Upper lobe of left lung (tissue), 6 donors: Measurements from ENCODE around the gene EYA2. TPM values are rescaled to one million over a fixed set of nuclear protein-coding genes. Genes with fewer than 3 reads are reported as not detected.

Experiments used
- ATAC-seq, 2 donors: fragments of 200-7000 bp; cut with Tn5 transposase; one replicate each; pipeline ENCODE4 v1.9.1; 2022; ENCODE audit warnings: mild to moderate bottlenecking in 2 of 2, moderate library complexity in 2 of 2; ENCODE audit not compliant: low FRiP score in 2 of 2
- DNase-seq, 2 donors: peaks; one replicate each; pipeline ENCODE4 v3.0.0-alpha.2; 2019 to 2020
- H3K27ac ChIP-seq, 4 donors: fragments of 200-600 bp; sonication (generic); one replicate each; pipeline ENCODE4 v1.5.1; 2016 to 2019
- H3K27me3 ChIP-seq, 4 donors: fragments of 200-600 bp; sonication (generic); one replicate each; pipeline ENCODE4 v1.5.1; 2017 to 2019
- H3K36me3 ChIP-seq, 4 donors: fragments of 200-600 bp; sonication (generic); one replicate each; pipeline ENCODE4 v1.5.1; 2016 to 2019
- H3K4me1 ChIP-seq, 4 donors: fragments of 200-600 bp; sonication (generic); one replicate each; pipeline ENCODE4 v1.5.1; 2018 to 2019
- H3K4me3 ChIP-seq, 4 donors: fragments of 200-600 bp; sonication (generic); one replicate each; pipeline ENCODE4 v1.5.1; 2017 to 2019; ENCODE audit warnings: mild to moderate bottlenecking in 2 of 4, moderate library complexity in 1 of 4
- H3K9me3 ChIP-seq, 4 donors: fragments of 200-600 bp; sonication (generic); one replicate each; pipeline ENCODE4 v1.5.1; 2018 to 2019
- EP300 ChIP-seq, 4 donors: sonication (generic); formaldehyde crosslinking; IDR thresholded peaks; one replicate each; pipeline ENCODE4 v1.5.1; 2017; ENCODE audit warnings: antibody characterized with exemption in 4 of 4, control low read depth in 2 of 4
- POLR2A ChIP-seq, 4 donors: fragments of 450-650 bp; IDR thresholded peaks; one replicate each; pipeline ENCODE4 v1.5.1; 2016 to 2017; ENCODE audit warnings: antibody characterized with exemption in 4 of 4, mild to moderate bottlenecking in 2 of 4
- POLR2AphosphoS5 ChIP-seq, 2 donors: sonication (generic); formaldehyde crosslinking; IDR thresholded peaks; one replicate each; pipeline ENCODE4 v1.5.1; 2017; ENCODE audit warnings: antibody characterized with exemption in 2 of 2
- WGBS, 2 donors: methylation state at CpG; one replicate each; pipeline ENCODE4 v1.1.5; 2017 to 2018; 5-methylcytosine and 5-hydroxymethylcytosine counted together
- total RNA-seq, 6 donors: library from RNA; depleted of rRNA in 4 of 6; stranded (reverse); fragments of >200 nt in 4 of 6; gene quantifications; one replicate each; pipeline versions ENCODE4 v1.1.0 to v1.2.1, GENCODE V29; 2016 to 2021
- TF ChIP-seq, protein P1 (sequence below), 6 experiments: fragments of 450-650 bp in 4 of 6; fragments of 200-600 bp in 2 of 6; sonication (generic) in 2 of 6; IDR thresholded peaks; one replicate each; pipeline ENCODE4 v1.5.1; 2016 to 2019; ENCODE audit warnings: antibody characterized with exemption in 6 of 6
- donor health status: DM: no; HTN: no; CAD: no; lungs with moderate emphysema.
- donor health status: DM: no; HTN: yes; CAD: no; lungs with severe emphysema.

Gene EYA2
- total RNA-seq, 6 donors from 2014 or later, result 0.66 to 9.4 (median 3.0) TPM

DNA sequence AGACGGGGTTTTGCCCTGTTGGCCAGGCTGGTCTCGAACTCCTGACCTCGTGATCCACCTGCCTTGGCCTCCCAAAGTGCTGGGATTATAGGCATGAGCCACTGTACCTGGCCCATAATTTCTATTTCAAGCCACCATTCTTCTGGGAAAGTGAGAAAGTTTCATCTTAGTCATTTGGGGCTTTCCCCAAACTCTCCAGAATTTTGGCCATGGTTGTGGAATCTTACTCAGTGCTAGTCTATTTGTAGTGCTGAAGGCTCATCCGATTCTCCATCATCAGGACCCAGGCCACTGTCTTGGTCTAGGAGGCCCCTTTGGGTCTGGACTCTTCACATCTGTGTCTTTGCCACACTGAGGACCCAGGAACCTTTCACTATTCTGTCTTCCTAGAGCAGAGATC lies 164.9 kb downstream of the EYA2 start:
- DNase-seq, result no peak
- H3K9me3 ChIP-seq, result no peaks in the 10 kb centered on the region
- 93 to 100% methylated on average over 4 of the region's 4 CpGs for WGBS, 2 donors

DNA sequence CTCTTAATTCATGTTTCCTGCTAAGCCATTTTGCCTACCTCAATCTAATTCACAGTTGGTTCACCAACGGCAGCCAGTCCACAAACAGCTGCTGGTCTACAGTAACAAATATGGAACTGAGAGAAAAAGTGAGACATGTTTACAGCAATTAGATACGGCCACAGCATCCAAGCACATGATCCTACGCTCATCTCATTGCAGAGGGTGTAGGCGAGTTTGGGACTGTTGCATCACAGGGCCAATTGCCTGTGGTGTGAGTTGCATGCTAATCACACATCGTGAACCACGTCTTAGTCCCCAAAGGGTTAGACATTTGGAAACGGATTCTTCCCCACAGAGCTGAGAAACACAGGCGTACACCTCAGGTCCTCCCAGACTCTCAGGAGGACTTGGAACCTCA lies 166.9 kb downstream of the EYA2 start:
- DNase-seq (no peak), ATAC-seq (no peak)
- Histone ChIP-seq H3K4me3 (no peak overlapping the region), H3K27me3 (no peaks in the 10 kb centered on the region), H3K36me3 (no peaks in the 10 kb centered on the region), H3K4me1 (no peaks in the 10 kb centered on the region), H3K9me3 (peaks cover 0 to under 1% (median 0%) of the 10 kb centered on the region in 4 donors), H3K27ac (no peak overlapping the region)
- TF ChIP-seq POLR2AphosphoS5 (IDR thresholded peaks at IDR 0.05), result no peak
- TF ChIP-seq, protein P1, sequence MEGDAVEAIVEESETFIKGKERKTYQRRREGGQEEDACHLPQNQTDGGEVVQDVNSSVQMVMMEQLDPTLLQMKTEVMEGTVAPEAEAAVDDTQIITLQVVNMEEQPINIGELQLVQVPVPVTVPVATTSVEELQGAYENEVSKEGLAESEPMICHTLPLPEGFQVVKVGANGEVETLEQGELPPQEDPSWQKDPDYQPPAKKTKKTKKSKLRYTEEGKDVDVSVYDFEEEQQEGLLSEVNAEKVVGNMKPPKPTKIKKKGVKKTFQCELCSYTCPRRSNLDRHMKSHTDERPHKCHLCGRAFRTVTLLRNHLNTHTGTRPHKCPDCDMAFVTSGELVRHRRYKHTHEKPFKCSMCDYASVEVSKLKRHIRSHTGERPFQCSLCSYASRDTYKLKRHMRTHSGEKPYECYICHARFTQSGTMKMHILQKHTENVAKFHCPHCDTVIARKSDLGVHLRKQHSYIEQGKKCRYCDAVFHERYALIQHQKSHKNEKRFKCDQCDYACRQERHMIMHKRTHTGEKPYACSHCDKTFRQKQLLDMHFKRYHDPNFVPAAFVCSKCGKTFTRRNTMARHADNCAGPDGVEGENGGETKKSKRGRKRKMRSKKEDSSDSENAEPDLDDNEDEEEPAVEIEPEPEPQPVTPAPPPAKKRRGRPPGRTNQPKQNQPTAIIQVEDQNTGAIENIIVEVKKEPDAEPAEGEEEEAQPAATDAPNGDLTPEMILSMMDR (IDR thresholded peaks at IDR 0.05), result no peak
- no peak for TF ChIP-seq EP300 (IDR thresholded peaks at IDR 0.05)
- no peak for TF ChIP-seq POLR2A (IDR thresholded peaks at IDR 0.05)
- WGBS, 2 donors, result 82 to 94% methylated on average over 8 of the region's 8 CpGs

More for the DNA sequence above, 164.9 kb downstream of the EYA2 start:
- no peaks in the 10 kb centered on the region for H3K27me3 ChIP-seq
- H3K4me3 ChIP-seq, result no peak overlapping the region
- no peak overlapping the region for H3K27ac ChIP-seq
- H3K36me3 ChIP-seq, result no peaks in the 10 kb centered on the region
- TF ChIP-seq POLR2AphosphoS5 (IDR thresholded peaks at IDR 0.05), result no peak
- no peak for TF ChIP-seq POLR2A (IDR thresholded peaks at IDR 0.05)
- TF ChIP-seq EP300 (IDR thresholded peaks at IDR 0.05), result no peak
- TF ChIP-seq, protein P1 (IDR thresholded peaks at IDR 0.05), result no peak
- ATAC-seq, result no peak
- H3K4me1 ChIP-seq, result no peaks in the 10 kb centered on the region

DNA sequence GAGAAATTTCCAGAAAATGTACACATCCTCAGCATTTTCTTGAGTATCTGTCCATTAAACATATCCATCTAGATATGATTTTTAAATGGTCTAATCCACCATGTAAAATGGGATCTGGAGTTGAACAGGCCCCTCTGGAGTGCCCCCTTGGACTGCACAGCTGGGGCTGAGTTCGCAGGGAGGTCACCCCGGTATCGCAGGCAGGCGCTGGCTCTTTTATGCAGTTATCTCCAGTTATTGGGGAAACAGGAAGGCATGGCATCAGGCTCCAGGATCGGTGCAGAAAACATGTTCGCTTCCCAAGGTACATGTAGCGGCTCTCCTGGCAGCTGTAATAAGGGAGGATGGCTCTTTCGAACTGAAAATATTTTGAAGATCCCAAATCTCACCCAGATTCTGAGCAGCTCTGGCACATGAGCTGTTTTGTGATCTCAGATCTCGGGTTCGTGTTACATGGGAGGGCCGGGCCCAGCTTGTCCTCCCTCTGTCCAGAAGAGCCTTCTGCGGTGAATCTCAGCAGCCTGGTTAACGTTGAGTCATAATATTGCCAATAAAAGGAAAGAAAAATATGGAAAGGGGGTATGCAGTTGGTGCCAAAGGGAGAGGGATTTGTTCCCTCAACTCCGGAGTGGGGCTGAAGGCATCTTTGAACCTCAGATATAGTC lies 167.7 kb downstream of the EYA2 start:
- TF ChIP-seq, protein P1 (IDR thresholded peaks at IDR 0.05), result no peak
- TF ChIP-seq POLR2A (IDR thresholded peaks at IDR 0.05) (no peak), EP300 (IDR thresholded peaks at IDR 0.05) (no peak), POLR2AphosphoS5 (IDR thresholded peaks at IDR 0.05) (no peak)

DNA sequence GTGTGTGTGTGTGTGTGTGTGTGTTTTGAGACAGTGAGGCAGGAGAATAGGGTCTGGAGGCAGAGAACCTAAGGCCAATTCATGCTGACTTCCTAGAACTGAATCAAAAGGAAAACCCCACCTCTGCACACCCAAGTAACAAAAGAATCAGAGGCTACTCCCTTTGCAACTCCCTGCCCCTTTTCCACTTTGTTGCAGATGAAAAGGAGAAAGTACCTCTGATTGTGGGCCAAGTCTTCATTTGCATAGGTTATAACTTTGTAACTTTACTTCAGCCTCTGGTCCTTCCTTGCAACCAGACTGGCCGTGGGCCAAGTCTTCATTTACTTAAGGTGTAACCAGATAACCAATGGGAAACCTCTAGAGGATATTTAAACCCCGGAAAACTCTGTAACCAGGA lies 168.8 kb downstream of the EYA2 start:
- no peaks in the 10 kb centered on the region for H3K36me3 ChIP-seq
- H3K9me3 ChIP-seq, result peaks cover 5 to 17% (median 10%) of the 10 kb centered on the region in 4 donors
- DNase-seq, result no peak
- no peaks in the 10 kb centered on the region for H3K27me3 ChIP-seq
- no peak for ATAC-seq
- no peak overlapping the region for H3K27ac ChIP-seq
- TF ChIP-seq POLR2AphosphoS5 (IDR thresholded peaks at IDR 0.05) (no peak), EP300 (IDR thresholded peaks at IDR 0.05) (no peak), POLR2A (IDR thresholded peaks at IDR 0.05) (no peak)
- TF ChIP-seq, protein P1 (IDR thresholded peaks at IDR 0.05), result no peak
- 46 to 60% methylated on average over 2 of the region's 2 CpGs for WGBS, 2 donors
- H3K4me3 ChIP-seq, result no peak overlapping the region
- no peaks in the 10 kb centered on the region for H3K4me1 ChIP-seq

More for the DNA sequence above, 167.7 kb downstream of the EYA2 start:
- 75 to 86% methylated on average over 14 of the region's 14 CpGs for WGBS, 2 donors
- Histone ChIP-seq H3K4me1 (no peaks in the 10 kb centered on the region), H3K36me3 (no peaks in the 10 kb centered on the region), H3K27me3 (no peaks in the 10 kb centered on the region), H3K9me3 (peaks cover 0 to 7% (median 3%) of the 10 kb centered on the region in 4 donors), H3K4me3 (no peak overlapping the region), H3K27ac (no peak overlapping the region)
- ATAC-seq (no peak), DNase-seq (no peak)

DNA sequence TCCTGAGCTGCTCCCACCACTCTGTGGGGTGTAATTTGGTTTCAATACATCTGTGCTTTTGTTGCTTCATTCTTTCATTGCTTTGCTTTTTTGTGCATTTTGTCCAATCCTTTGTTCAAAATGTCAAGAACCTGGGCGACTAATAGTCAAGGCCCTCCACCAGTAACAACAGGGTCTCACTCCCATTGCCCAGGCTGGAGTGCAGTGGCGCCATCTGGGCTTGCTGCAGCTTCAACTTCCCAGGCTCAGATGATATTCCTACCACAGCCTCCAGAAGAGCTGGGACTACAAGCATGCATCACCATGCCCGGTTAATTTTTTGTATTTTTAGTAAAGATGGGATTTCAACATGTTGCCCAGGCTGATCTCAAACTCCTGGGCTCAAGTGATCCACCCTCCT lies 169.2 kb downstream of the EYA2 start:
- TF ChIP-seq POLR2A (IDR thresholded peaks at IDR 0.05), result no peak
- ATAC-seq (no peak), DNase-seq (no peak)
- Histone ChIP-seq H3K27ac (no peak overlapping the region), H3K27me3 (no peaks in the 10 kb centered on the region), H3K36me3 (no peaks in the 10 kb centered on the region), H3K9me3 (peaks cover 5 to 21% (median 12%) of the 10 kb centered on the region in 4 donors), H3K4me1 (no peaks in the 10 kb centered on the region), H3K4me3 (no peak overlapping the region)
- 77 to 80% methylated on average over 3 of the region's 3 CpGs for WGBS, 2 donors
